ENCODE results near the gene VAV2. TPM values are rescaled to one million over a fixed set of nuclear protein-coding genes. Genes with fewer than 3 reads are reported as not detected.

Gene VAV2
- total and polyA plus RNA-seq, 11 donors: 3.3 to 9.9 (median 5.3) TPM

DNA sequence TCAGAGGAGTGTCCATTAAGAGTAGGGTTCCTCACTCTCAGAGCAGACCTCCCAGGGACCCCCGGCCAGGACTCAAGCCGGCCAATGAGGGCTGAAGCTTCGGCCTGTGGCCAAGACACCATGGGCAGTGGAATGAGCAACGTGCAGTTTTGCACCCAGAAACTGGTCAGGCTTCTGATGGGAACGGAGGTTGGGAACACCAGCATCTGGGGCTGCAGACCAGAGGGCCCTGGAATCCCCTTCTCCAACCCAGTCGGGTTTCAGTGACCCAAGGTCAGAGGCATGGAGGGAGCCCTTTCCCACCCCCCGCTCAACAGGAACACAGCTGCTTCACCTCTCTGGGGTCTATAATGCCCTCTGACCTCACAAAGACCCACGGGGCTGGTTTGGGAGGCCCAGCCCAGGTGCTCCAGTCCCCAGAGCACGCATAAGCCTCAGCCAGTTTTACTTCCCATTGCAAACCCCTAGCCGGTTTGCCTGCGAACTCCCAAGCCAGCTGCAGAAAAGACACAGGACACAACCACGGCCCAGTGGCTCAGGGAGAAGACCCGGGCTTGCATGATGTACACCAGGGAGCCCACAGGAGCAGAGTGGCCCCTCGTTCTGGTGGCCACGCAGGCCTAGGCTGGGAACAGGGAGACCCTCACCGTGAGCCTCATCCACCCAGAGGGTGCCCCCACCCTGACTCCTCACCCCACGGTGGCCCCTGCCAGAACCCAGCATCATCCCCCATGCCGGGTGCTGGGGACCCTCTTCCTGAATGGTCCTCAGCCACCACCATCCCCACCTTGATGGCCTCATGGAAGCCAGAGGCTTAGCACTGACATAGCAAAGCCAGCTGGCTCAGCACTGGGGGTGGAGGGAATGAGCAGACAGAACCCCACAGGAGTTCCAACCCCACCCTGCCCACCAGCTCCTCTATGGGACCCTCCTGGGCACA is 30.6 kb downstream of the VAV2 start:
- Histone ChIP-seq H3K4me1 (peaks cover 0 to 47% (median 24%) of the 10 kb centered on the region in 12 donors), H3K36me3 (no peaks in the 10 kb centered on the region), H3K27ac (no peak overlapping the region), H3K9me3 (peaks cover 0 to 21% (median 3%) of the 10 kb centered on the region in 12 donors), H3K27me3 (no peaks in the 10 kb centered on the region), H3K4me3 (no peak overlapping the region)
- DNase-seq: peak in 3 of 5 donors; percentile 20 to 44 (median 28)
- WGBS, 4 donors: 92 to 93% (median 93%) methylated on average over 13 to 18 of the region's 18 CpGs
- no peak for ATAC-seq
- TF ChIP-seq, protein P1, sequence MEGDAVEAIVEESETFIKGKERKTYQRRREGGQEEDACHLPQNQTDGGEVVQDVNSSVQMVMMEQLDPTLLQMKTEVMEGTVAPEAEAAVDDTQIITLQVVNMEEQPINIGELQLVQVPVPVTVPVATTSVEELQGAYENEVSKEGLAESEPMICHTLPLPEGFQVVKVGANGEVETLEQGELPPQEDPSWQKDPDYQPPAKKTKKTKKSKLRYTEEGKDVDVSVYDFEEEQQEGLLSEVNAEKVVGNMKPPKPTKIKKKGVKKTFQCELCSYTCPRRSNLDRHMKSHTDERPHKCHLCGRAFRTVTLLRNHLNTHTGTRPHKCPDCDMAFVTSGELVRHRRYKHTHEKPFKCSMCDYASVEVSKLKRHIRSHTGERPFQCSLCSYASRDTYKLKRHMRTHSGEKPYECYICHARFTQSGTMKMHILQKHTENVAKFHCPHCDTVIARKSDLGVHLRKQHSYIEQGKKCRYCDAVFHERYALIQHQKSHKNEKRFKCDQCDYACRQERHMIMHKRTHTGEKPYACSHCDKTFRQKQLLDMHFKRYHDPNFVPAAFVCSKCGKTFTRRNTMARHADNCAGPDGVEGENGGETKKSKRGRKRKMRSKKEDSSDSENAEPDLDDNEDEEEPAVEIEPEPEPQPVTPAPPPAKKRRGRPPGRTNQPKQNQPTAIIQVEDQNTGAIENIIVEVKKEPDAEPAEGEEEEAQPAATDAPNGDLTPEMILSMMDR (IDR thresholded peaks at IDR 0.05): no peak
- no peak for TF ChIP-seq POLR2A (IDR thresholded peaks at IDR 0.05)
- intact Hi-C loops (cut with DNase I): no loop called here

DNA sequence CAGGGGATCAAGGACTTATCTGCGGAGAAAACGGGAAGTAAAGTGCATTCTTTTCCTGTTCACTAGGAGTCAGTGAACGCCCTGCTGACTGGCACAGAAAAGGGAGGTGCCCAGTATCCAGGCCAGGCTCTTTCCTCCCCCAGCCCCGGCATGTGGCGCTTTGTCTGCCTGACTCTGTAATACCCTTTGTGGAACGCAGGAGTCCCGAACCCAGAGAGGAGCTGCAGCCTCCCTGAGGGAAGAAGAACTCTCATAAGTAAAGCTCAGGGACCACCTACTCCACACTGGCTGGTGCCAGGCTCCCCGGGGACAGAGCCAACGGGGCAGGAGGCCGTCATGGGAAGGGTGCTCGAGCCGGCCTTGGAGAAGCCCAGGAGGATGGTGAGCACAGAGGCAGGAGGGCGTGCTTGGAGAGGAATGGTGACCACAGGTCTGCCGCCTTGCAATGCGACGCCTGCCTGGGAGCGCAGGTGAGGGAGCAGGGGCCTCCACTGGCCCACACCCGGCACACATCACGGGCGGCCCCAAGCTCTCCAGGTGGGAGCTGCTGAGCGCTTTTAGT is 31.5 kb downstream of the VAV2 start:
- no peak overlapping the region for H3K4me3 ChIP-seq
- peaks cover 0 to 19% (median 3%) of the 10 kb centered on the region in 12 donors for H3K9me3 ChIP-seq
- H3K27me3 ChIP-seq: no peaks in the 10 kb centered on the region
- intact Hi-C loops (cut with DNase I): no loop called here
- H3K27ac ChIP-seq: no peak overlapping the region
- peaks cover 0 to 56% (median 32%) of the 10 kb centered on the region in 12 donors for H3K4me1 ChIP-seq
- ATAC-seq (peak in 3 of 4 donors; percentile 31 to 71 (median 36)), DNase-seq (peak in 3 of 5 donors; percentile 29 to 63 (median 38))
- 81 to 87% (median 84%) methylated on average over 17 to 21 of the region's 21 CpGs for WGBS, 4 donors
- H3K36me3 ChIP-seq: no peaks in the 10 kb centered on the region
- no peak for TF ChIP-seq POLR2A (IDR thresholded peaks at IDR 0.05)
- TF ChIP-seq, protein P1 (IDR thresholded peaks at IDR 0.05): no peak

DNA sequence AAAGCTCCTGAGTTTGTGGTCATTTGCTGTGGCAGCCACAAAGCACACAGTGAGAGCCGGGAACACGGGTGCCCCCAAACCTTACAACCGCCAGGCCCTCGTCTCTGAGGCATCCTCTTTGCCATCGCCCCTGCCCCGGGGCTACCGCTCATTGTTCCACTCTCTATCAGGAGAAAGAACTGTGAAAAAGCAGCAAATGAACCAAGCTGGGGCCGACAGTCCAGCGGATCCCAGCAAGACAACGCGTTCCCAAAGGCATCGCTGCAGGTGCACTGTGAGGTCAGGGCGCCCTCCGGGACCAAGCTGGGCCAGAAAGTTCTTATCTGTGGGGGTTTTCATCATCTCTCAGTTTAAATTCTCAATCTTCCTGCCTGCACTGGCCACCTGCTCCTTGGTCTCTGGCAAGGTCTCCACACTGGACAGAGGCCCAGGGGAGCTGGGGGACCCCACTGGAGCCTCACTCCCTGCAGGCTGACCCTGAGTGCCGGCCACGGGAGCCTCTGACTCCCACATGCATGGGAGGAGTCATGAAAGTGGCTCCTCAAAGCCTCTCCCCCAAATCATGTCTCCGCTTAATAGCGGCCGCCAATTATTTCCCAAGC is 32.1 kb downstream of the VAV2 start:
- Histone ChIP-seq H3K4me3 (no peak overlapping the region), H3K4me1 (peaks cover 0 to 57% (median 33%) of the 10 kb centered on the region in 12 donors), H3K9me3 (peaks cover 0 to 13% (median 3%) of the 10 kb centered on the region in 12 donors), H3K36me3 (no peaks in the 10 kb centered on the region), H3K27me3 (no peaks in the 10 kb centered on the region), H3K27ac (no peak overlapping the region)
- 74 to 88% (median 80%) methylated on average over 18 to 19 of the region's 19 CpGs for whole genome bisulfite sequencing, 4 donors
- ATAC-seq: peak in 1 of 4 donors; percentile 12
- intact Hi-C loops (cut with DNase I): loop anchor here in 1 of 10 donors (5.0 kb wide), 1 partner anchor 32 kb away; the partner anchor contains the start of gene VAV2
- DNase-seq: peak in 2 of 5 donors; percentile 11 to 59
- TF ChIP-seq, protein P1 (IDR thresholded peaks at IDR 0.05): no peak
- no peak for TF ChIP-seq POLR2A (IDR thresholded peaks at IDR 0.05)

Measured in heart left ventricle (tissue), 16 donors.